Dermis blood vessel endothelial cell (primary cell): ENCODE results near the gene IQGAP3. TPM values are rescaled to one million over a fixed set of nuclear protein-coding genes. Genes with fewer than 3 reads are reported as not detected.
"Not testable (repeated sequence)": the region's sequence is repeated elsewhere in the genome, so short reads cannot be mapped to it uniquely, and the experiment has no call there.

Experiments used
- DNase-seq: peaks from one replicate; pipeline ENCODE4 v3.0.0; 2010
- total RNA-seq: library from RNA; depleted of rRNA; stranded (reverse); fragments of >200 nt; gene quantifications from 2 replicates; pipeline ENCODE4 v1.2.3, GENCODE V29; 2014

Gene IQGAP3
- total RNA-seq, 1 donor from 2014 or later = 7.3 TPM

DNA sequence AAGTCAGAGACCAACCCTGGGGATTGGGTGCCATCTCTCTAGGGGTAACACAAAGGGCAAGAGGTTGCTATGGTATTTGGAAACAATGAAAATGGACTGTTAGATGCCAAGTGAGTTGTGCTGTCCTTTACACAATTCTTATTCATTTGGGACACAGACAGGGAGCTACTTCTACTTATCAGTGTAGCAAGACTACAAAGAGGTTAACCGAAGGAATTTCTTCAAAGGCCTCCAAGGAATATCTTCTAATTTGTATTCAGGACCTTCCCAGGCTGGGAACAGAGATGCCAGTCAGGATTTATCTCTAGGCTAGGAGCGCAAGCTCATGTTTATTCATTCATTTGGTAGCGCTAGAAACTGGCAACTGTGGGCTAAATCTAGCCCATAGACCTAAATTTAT is 21.8 kb upstream of the IQGAP3 start:
- no peak for DNase-seq

DNA sequence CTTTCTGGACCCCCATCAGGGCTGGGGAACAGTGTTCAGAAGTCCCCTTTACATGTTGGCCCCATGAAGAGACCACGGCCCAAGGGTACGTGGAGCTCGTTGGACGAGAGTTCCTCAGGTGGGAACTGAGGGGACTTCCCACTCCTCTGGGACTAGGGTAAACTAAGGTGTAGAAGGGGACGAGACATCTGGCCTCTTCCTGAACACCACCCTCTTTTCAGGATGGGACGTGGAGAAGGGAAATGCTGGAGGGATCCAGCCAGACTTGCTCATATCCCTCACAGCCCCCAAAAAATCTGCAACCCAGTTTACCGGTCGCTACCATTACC is 21.3 kb upstream of the IQGAP3 start:
- DNase-seq = no peak

DNA sequence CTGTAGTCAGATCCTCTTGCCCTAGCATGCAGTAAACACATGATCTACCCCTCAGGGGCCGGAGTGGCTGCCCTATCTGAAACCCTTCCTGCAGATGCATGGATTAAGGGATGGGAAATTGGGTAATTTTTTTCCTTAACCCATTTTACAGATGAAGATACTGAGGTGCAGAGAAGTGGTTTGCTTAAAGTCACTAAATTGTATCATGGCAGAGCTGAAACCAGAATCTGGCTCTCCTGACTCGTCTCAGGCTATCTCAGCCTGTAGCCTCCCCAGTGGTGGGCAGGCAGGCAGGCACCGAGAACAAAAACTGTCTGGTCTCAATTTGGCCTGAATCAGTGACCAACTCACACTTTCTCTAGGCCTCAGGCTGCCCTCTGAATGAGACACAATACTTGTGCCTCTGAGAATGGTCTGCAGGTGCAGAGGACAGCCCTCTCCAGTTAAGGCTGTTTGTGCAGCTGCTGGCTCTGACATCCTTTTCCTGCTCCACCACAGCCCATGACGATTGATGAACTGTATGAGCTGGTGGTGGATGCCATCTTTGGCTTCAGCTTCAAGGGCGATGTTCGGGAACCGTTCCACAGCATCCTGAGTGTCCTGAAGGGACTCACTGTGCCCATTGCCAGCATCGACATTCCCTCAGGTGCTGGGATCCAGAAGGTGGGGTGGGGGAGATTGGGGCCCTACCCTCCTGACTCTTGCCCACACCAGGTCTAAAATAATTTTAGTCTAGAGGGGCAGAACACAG is 20.7 kb upstream of the IQGAP3 start:
- peak; percentile 77 for DNase-seq

DNA sequence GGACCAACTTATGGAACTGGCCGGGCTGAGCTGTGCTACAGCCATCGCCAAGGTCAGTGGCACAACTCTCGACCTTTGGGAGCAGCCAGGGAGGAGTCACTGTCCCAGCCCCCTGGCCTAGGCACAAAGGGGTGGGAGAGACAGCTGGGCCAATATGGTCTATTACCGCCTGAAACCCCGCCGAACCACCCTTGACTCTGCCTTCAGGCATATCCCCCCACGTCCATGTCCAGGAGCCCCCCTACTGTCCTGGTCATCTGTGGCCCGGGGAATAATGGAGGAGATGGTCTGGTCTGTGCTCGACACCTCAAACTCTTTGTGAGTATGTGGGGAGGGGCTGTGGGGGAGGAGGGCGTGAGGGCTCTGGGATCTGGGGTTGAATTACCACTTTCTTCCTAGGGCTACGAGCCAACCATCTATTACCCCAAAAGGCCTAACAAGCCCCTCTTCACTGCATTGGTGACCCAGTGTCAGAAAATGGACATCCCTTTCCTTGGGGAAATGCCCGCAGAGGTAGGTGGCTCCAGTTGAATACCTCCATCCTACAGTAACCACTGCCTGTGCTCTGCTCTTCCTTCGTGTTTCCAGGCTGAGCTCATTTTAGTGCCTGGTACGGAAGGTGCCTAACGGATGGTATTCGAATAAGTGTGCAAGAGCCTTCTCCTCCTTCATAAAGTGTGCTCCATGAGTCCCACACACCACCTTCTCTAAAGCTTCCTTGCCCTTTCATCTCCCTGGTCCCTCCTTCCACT is 20.0 kb upstream of the IQGAP3 start:
- DNase-seq = no peak

DNA sequence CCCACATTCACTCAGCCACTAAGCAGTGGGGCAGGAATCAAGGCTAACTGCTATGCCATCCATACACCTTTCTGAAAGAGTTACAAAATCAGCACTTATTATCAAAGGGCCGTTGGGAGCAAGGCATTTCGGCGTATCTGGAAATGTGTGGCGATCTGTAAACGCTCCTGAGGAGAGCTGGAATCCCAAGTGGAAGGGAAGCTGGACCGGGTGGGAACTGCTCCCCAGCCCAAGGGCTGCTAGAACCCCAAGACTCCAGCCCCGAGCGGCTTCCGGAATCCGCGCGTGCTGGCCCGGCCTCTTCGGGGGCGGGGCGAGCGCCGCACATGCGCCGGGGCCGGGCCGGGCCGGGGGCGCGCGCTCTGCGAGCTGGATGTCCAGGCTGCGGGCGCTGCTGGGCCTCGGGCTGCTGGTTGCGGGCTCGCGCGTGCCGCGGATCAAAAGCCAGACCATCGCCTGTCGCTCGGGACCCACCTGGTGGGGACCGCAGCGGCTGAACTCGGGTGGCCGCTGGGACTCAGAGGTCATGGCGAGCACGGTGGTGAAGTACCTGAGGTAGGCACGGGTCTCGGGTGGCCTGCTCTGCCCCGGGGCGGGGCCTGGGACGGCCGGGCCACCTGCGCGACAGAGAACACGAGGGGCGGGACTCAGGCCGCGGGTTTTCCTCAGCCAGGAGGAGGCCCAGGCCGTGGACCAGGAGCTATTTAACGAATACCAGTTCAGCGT is 19.2 kb upstream of the IQGAP3 start, which contains the start of gene NAXE:
NAXE (plus strand) TSS at position 345 of the 726 bp plus-strand sequence; CDS start at position 374, 29 bp downstream.
- DNase-seq = peak; percentile 68

DNA sequence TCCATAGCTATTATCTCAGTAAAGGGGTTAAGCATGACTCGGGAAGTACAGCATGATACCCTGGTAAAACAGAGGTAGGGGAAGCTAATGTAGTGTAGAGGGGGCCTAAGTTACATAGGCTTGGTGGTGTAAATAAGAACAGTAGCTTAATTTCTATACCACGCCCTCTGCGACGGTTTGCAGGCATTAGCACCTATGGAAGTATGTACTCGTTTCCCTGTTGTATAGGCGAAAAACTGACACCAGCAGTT is 18.7 kb upstream of the IQGAP3 start:
- no peak for DNase-seq

DNA sequence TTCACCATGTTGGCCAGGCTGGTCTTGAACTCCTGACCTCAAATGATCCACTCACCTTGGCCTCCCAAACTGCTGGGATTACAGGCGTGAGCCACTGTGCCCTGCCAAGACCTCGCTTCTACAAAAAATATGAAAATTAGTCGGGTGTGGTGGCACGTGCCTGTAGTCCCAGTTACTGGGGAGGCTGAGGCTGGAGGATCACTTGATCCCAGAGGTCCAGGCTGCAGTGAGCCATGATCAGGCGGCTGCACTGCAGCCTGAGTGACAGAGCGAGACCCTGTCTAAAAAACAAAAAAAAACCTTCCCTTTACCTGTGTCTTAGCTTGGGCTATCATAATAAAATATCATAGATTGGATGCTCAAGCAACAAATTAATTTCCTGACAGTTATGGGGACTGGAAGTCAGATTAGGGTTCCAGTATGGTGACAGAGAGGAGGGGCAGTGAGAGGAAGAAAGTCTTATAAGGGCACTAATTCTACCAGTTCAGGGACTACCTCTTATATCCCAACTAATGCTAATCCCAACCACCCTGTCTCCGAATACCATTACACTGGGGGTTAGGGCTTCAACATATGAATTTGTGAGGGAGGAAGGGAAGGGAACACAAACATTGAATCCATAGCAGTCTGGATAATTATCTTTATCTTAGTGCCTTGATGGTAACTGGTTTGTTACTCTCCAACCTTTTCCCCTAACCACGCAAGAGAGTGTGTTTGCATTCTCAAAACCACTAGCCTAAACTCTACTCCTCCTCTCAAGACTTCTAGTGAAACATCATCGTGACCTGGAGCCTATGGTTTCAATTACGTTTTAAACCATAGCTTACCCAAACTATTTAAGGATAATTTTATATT is 18.2 kb upstream of the IQGAP3 start:
- DNase-seq = no peak

DNA sequence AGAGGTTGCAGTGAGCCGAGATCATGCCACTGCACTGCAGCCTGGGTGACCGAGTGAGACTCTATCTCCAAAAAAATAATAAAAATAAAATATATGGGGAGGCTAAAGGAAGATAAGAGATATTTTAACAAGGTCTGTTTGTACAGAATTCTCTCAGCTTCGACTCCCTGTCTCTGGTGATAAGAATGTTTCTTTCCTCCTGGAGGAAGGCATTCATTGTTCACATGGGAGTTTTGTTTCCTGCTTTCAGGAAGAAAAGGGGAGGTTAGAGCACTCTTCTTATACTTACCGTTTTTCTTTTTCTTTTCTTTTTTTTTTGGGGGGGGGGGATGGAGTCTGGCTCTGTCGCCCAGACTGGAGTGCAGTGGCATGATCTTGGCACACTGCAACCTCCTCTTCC is 17.2 kb upstream of the IQGAP3 start:
- peak; percentile 47 for DNase-seq

DNA sequence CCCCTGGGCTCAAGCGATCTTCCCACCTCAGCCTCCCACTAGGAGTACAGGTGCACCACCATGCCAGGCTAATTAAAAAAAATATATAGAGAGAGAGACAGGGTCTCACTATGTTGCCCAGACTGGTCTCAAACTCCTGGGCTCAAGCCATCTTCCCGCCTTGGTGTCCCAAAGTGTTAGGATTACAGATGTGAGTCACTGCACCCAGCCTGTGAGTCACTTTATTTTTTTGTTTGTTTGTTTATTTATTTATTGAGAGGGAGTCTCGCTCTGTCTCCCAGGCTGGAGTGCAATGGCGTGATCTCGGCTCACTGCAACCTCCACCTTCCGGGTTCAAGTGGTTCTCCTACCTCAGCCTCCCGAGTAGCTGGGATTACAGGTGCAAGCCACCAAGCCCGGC is 15.6 kb upstream of the IQGAP3 start:
- not testable (repeated sequence) for DNase-seq

DNA sequence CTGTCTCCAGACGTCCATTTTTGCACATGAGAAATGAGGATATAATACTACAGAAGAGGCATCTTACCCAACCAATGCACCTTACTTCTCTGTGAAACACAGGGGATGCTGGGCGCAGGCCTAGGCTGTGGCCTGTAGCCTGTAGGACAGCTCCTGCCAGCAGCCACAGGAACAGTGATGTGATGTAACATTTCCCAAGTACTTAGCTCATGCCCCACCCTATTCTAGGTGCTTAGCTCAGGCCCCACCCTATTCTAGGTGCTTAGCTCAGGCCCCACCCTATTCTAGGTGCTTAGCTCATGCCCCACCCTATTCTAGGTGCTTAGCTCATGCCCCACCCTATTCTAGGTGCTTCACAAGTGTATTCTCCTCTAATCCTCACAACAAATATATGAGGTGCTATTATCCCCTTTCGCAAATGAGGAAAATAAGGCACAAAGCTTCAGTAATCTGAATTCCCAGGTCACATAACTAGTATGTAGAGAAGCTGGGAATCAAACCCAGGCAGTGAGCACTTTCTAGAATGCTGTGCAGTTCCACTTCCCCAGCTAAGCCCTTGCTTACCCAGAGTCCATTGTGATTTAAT is 14.6 kb upstream of the IQGAP3 start:
- DNase-seq = no peak

DNA sequence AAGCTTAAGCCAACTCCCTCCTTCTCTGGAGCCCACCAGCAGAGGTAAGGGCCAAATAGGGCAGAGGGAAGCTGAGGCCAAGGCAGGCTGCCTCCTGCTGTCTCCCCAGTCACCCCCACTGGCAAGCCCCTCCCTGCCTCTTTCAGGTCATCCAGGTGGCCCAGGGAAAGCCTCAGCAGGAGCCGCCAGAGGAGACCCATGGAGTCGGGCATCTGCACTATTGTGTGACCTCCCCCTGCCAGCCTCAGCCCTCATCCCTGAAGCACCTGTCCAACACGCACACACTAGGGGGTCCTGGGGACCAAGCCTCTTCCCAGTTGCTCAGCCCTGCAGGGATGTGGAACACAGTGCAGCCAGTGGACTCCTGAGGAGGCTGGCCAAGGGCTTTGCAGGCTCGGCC is 14.0 kb upstream of the IQGAP3 start:
- no peak for DNase-seq

DNA sequence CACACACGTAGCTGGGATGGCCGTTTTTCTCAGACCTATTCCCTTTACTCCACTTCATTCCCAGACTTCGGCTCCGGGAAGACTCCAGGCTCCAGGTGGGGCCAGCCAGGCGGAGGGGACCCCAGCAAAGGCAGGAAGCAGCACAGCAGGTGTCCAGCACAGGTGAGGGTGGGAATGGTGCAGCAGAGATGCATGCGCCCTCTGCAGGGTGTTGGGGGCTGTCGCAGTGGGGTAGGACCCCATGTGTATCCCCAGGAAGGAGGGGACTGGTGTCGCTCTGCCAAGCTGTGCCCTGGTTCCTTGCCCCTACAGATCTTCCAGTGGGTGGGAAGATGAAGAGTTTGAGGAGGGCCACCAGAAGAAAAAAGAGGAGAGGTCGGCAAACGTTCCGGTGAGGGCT is 12.4 kb upstream of the IQGAP3 start:
- DNase-seq = no peak

DNA sequence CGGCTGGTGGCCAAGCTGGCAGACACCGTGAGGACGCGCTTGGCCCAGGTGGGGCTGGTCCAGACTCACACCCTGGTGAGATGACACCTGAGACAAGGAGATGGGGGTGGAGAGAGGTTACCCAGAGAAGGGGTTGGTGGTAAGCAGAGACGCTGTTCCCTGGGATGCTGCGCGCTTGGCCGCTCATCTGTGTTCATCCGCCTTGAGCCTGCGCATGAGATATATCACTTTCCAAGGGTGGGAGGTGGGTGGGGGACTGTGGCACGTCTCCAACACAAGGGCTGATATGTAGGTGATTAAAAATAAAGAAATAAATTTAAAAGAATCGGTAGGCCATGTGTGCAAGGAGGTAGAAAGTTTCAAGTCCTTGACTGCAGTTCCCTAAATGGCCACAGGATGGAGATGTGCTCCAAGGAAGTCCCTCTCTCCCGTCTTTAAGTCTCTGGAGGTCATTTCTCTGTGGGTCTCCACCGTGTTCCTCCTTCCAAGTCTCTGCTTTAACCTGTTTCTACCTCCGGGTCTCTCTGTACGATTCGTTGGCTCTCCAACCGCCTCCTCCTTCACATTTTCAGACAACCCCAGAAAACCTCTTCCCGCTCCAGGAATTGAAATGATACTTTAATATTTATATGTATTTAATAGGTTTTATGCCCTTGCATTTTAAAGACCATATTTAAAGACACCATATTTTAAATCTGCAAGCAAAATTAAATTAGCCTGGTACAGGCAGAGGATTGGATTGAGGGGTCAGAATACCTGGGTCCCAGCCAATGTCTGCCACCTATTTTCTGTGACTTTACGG is 11.7 kb upstream of the IQGAP3 start:
- DNase-seq = peak; percentile 95

DNA sequence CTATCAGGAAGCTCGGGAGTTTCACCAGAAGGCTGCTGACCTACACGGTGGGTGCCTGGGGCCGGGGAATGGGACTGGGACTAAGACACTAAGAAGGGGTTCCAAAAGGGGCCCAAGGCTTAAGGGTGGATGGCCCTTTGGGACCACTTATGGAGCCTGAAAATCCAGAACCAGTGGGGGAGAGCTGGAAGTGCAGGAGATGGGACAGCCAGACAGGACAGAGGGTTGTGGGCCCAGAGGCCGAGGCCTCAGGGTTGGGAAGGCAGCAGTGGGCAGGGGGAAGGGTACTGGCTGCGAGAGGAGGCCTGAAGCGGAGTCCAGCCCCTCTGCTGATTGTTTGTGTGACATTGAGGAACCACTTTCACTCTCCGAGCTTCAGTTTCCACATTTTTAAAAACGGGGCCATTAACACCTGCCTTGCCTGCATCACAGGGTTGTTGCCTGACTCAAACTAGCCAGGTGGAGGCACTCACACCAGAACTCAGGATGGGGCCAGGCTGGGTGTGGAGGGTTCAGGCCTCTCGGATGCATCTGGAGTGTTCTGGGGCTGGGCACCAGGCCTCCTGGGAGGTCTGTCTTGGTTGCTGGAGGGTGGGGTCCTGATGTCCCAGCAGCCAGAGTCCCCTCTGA is 10.1 kb upstream of the IQGAP3 start:
- no peak for DNase-seq

DNA sequence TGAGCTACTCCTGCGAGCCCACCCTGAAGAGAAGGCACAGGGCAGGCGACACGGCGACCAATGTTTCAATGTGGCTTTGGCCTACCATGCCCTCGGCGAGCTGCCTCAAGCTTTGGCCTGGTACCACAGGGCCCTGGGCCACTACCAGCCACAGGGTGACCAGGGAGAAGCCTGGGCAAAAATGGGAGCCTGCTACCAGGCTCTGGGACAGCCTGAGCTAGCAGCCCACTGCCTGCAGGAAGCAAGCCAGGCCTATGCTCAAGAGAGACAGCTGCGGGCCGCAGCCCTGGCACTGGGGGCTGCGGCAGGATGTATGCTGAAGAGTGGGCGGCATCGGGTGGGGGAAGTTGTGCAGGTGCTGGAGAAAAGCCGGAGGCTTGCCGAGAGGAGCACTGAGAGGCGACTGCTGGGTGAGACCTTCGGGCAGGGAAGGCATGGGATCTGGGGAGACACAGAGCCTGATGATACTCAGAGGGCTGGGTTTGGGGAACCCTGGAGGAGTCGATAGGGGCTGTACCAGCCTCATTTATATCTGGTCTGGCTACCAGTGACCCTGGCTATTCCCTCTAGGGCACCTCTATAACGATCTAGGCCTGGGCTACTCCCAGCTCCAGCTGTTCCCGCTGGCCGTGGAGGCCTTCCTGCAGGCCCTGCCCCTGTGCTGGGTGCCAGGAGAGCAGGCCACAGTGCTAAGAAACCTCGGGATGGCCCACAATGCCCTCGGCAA is 9.5 kb upstream of the IQGAP3 start:
- no peak for DNase-seq

DNA sequence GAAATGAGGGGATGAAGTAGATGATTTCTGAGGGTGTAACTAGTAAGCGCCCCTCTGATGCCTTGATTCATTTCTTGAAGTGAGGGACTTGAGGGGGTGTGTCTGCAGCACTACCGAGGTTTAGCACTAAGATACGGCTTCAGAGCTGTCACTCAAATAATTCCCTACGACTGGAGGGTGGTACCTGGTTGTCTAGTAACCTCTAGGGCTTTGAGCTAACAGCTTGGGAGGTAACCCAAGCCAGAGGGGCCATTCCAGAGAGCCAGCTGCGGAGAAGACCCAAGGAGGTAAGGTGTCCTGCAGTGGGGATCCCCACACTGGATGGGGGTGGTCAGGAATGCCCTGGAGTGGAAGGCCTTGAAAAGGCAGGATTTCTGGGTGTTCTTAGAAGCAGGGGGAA is 7.1 kb upstream of the IQGAP3 start, which contains the start of gene TTC24:
TTC24 (plus strand) TSS at position 252 of the 400 bp plus-strand sequence. CDS start 1,642 bp downstream, outside the sequence.
- DNase-seq = no peak

DNA sequence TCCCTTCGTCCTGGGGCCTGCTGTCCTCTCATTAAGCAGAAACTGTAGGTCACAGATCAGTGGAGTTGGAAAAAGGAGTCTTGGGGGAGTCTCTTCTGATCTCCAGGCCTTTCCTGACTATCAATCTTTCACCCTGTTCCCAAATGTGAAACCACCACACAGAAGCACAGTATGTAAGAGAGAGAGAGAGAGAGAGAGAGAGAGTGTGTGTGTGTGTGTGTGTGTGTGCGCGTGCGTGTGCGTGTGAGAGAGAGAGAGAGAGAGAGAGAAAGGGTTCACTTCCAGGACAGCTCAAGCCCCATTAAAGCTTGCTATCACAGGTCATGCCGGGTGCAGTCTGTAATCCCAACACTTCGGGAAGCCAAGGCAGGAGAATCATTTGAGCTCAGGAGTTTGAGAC is 5.7 kb upstream of the IQGAP3 start:
- DNase-seq = no peak

DNA sequence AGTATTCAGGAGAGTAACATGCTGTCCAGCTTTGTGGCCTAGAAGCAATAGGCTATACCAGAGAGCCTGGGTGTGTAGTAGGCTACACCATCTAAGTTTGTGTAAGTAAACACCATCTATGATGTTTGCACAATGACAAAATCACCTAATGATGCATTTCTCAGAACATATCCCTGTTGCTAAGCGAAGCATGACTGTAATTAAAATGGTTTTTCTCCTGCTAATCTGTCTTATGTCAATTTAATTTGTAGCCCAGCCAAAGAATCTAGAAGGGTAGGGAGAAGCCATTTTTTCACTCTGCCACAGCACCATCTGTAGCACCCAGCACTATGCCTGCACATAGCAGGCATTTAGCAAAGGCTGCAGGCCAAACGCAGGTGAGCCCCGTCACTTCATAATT is 5.2 kb upstream of the IQGAP3 start:
- no peak for DNase-seq

DNA sequence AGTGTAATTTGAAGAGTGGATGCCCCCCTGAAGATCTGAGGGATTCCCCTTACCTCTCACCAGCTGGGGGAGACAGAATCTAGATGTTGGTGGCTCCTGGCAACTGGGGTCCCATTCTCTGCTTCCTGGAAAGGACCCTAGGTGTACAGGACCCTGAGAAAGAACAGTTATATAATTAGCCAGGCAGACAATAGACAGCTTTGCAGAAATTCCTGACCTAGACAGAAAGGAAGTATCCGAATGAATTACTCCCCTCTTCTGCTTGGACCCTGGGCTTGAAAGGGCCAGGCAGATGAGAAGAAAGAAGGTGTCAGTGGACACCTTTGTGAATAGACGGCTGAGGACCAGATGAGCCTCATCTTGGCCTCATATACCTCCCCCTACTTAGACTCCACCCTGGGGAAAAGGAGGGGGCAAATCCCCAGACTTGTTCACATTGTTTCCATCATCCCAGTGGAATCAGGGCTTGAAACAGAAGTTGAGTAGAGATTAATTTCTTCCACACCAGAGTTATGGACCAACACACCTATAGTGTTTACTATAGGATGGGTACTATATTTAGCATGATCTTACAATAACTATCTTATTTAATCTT is 1.8 kb upstream of the IQGAP3 start:
- DNase-seq = no peak

DNA sequence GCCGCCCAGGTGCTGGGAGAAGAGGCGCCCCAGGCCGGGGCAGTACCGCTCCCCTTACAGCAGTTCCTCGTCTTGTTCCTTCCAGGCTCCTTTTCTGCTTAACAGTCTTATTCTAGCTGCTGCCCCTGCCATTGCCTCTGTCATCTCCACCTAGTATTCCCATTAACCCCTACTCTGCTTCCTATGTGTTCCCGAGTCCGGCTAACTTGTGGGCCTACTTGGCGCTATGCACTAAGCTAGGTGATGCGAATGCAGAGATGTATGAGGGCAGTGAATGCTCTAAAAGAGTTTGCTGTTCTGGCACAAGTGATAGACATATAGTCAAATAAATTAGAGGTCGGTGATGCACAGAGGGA is 276 bp upstream of the IQGAP3 start:
- DNase-seq = no peak
